OCI-LY7 (cell line): ENCODE measurements around the gene TMEM178B. TPM values are rescaled to one million over a fixed set of nuclear protein-coding genes. Genes with fewer than 3 reads are reported as not detected.

Experiments
- BruUV-seq: library from RNA; stranded (reverse); fragments of 400-500 nt; replicated peaks from 2 replicates; lab custom pipeline; 2021; lab: Mats Ljungman, UMichigan
- CTCF ChIA-PET: fragments of 300-600 bp; sonication (Branson Sonifier 250); formaldehyde crosslinking; loops from one replicate; lab custom pipeline; 2022; ENCODE audit warnings: antibody characterized with exemption; ENCODE audit not compliant: unreplicated experiment; lab: Charles Lee
- POLR2A ChIA-PET: fragments of 300-600 bp; sonication (Branson Sonifier 250); formaldehyde crosslinking; loops from one replicate; lab custom pipeline; 2022; ENCODE audit warnings: antibody characterized with exemption; lab: Charles Lee
- DNase-seq: peaks from one replicate; pipeline ENCODE4 v3.0.0-alpha.2; 2015; ENCODE audit warnings: low spot score
- H2AFZ ChIP-seq: fragments of 200-600 bp; sonication (generic), shearing (Covaris generic); 2 replicates; pipeline ENCODE4 v1.6.1; 2014; ENCODE audit warnings: mild to moderate bottlenecking, antibody characterized with exemption, low read length, moderate library complexity
- H3K27ac ChIP-seq: fragments of 200-600 bp; sonication (generic); 2 replicates; pipeline ENCODE4 v1.5.1; 2014; ENCODE audit warnings: mixed run types, low read depth, mild to moderate bottlenecking, moderate library complexity, low read length, inconsistent platforms; ENCODE audit not compliant: poor library complexity, severe bottlenecking
- H3K36me3 ChIP-seq: fragments of 200-600 bp; sonication (generic); 2 replicates; pipeline ENCODE4 v1.6.1; 2014; ENCODE audit warnings: mild to moderate bottlenecking, antibody characterized with exemption, low read length, moderate library complexity, mixed read lengths; ENCODE audit not compliant: insufficient read depth
- H3K4me1 ChIP-seq: fragments of 200-600 bp; sonication (generic); 2 replicates; pipeline ENCODE4 v1.5.1; 2014; ENCODE audit warnings: mild to moderate bottlenecking, low read length; ENCODE audit not compliant: insufficient read depth, poor library complexity, severe bottlenecking
- H3K4me2 ChIP-seq: fragments of 200-600 bp; sonication (generic); 2 replicates; pipeline ENCODE4 v1.6.1; 2014; ENCODE audit warnings: mild to moderate bottlenecking, low read length
- H3K4me3 ChIP-seq: fragments of 200-600 bp; sonication (generic); 2 replicates; pipeline ENCODE4 v1.5.1; 2014; ENCODE audit warnings: mild to moderate bottlenecking, low read depth, low read length; ENCODE audit not compliant: poor library complexity, severe bottlenecking
- H3K79me2 ChIP-seq: fragments of 200-600 bp; sonication (generic); 2 replicates; pipeline ENCODE4 v1.6.1; 2016; ENCODE audit warnings: low read depth, mild to moderate bottlenecking, low read length, moderate library complexity, mixed read lengths; ENCODE audit not compliant: insufficient read depth
- H3K9me2 ChIP-seq: fragments of 200-600 bp; sonication (generic); 2 replicates; pipeline ENCODE4 v1.6.1; 2016; ENCODE audit warnings: mild to moderate bottlenecking, low read length, mixed read lengths; ENCODE audit not compliant: insufficient read depth
- H3K9me3 ChIP-seq: fragments of 200-600 bp; sonication (generic); 2 replicates; pipeline ENCODE4 v1.6.1; 2014; ENCODE audit warnings: mild to moderate bottlenecking, mixed run types, low read length, mixed read lengths
- H4K20me1 ChIP-seq: fragments of 200-600 bp; sonication (generic); 2 replicates; pipeline ENCODE4 v1.6.1; 2014; ENCODE audit warnings: mild to moderate bottlenecking, antibody characterized with exemption, low read length, moderate library complexity, mixed read lengths; ENCODE audit not compliant: insufficient read depth
- EZH2phosphoT487 ChIP-seq: fragments of 200-600 bp; sonication (generic); IDR thresholded peaks from 2 replicates; pipeline ENCODE4 v1.6.1; 2018; ENCODE audit warnings: low read depth, borderline replicate concordance, mild to moderate bottlenecking, mixed run types, antibody characterized with exemption, low read length, moderate library complexity, mixed read lengths
- intact Hi-C: fragments of 100-400 bp; cut with micrococcal nuclease; formaldehyde crosslinking; loops from one replicate; pipeline ENCODE4 v1.10.0; 2022; ENCODE audit not compliant: unreplicated experiment
- total RNA-seq, 2 experiments: library from RNA; depleted of rRNA in 1 of 2; stranded (reverse); fragments of >200 nt in 1 of 2; shearing (Covaris generic) in 1 of 2; gene quantifications; 2 replicates each; pipeline ENCODE4 v1.2.3, GENCODE V29; 2014 to 2022
- TF ChIP-seq, protein P1 (sequence below): fragments of 200-600 bp; sonication (generic); conservative IDR thresholded peaks from 2 replicates; pipeline ENCODE4 v1.5.1; 2014; ENCODE audit warnings: mild to moderate bottlenecking, antibody characterized with exemption, low read length, moderate library complexity, mixed read lengths

Gene TMEM178B
- total RNA-seq, 2 experiments from 2014 or later: not detected

DNA sequence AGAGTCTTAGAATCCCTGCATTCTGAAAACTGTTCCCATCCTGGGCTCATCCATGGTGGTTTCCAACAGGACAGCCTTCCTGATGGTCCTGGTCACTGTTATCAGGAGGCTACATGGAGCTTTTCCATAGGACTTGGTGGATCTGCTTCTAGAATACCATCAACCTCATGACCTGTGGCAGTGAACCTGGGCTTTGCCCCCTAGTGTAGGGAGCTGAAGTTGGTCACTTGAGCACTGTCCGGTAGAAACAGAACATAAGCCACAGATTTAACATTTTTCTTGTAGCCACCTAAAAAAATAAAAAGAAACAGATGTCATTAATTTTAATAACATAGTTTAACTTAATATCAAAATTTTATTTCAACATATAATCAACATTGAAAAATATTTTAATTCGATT, 165.8 kb downstream of the TMEM178B start:
- Histone ChIP-seq H3K79me2 (no peaks in the 10 kb centered on the region), H3K4me1 (no peaks in the 10 kb centered on the region), H3K9me3 (no peaks in the 10 kb centered on the region), H4K20me1 (no peaks in the 10 kb centered on the region), H3K9me2 (no peaks in the 10 kb centered on the region), H3K36me3 (no peaks in the 10 kb centered on the region), H3K27ac (no peak overlapping the region), H2AFZ (no peak overlapping the region), H3K4me3 (no peak overlapping the region), H3K4me2 (no peak overlapping the region)
- no peak for TF ChIP-seq EZH2phosphoT487
- TF ChIP-seq, protein P1, sequence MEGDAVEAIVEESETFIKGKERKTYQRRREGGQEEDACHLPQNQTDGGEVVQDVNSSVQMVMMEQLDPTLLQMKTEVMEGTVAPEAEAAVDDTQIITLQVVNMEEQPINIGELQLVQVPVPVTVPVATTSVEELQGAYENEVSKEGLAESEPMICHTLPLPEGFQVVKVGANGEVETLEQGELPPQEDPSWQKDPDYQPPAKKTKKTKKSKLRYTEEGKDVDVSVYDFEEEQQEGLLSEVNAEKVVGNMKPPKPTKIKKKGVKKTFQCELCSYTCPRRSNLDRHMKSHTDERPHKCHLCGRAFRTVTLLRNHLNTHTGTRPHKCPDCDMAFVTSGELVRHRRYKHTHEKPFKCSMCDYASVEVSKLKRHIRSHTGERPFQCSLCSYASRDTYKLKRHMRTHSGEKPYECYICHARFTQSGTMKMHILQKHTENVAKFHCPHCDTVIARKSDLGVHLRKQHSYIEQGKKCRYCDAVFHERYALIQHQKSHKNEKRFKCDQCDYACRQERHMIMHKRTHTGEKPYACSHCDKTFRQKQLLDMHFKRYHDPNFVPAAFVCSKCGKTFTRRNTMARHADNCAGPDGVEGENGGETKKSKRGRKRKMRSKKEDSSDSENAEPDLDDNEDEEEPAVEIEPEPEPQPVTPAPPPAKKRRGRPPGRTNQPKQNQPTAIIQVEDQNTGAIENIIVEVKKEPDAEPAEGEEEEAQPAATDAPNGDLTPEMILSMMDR: no peak
- BruUV-seq: no TSS peak
- intact Hi-C loops: no loop called here
- DNase-seq: no peak
- CTCF ChIA-PET: no interaction called here
- POLR2A ChIA-PET: no interaction called here

DNA sequence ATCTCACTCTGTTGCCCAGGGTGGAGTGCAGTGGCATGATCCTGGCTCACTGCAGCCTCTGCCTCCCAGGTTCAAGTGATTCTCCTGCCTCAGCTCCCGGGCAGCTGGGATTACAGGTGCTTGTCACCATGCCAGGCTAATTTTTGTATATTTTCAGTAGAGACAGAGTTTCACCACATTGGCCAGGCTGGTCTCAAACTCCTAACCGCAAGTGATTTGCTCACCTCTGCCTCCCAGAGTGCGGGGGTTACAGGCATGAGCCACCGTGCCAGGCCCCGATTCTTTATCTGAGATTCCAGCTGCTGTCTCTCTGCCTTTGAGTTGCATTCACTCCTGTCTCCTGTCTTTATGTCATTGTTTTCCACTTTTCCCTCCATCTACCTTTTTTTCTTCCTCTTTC, 168.7 kb downstream of the TMEM178B start:
- no TSS peak for BruUV-seq
- ChIA-PET CTCF (no interaction called here), POLR2A (no interaction called here)
- intact Hi-C loops: no loop called here
- H3K27ac ChIP-seq: no peak overlapping the region
- H3K9me3 ChIP-seq: no peaks in the 10 kb centered on the region
- no peaks in the 10 kb centered on the region for H3K4me1 ChIP-seq
- no peaks in the 10 kb centered on the region for H4K20me1 ChIP-seq
- H3K4me2 ChIP-seq: no peak overlapping the region
- no peaks in the 10 kb centered on the region for H3K9me2 ChIP-seq
- H2AFZ ChIP-seq: no peak overlapping the region
- H3K36me3 ChIP-seq: no peaks in the 10 kb centered on the region
- no peak for DNase-seq
- H3K79me2 ChIP-seq: no peaks in the 10 kb centered on the region
- TF ChIP-seq, protein P1: no peak
- TF ChIP-seq EZH2phosphoT487: no peak
- H3K4me3 ChIP-seq: no peak overlapping the region

DNA sequence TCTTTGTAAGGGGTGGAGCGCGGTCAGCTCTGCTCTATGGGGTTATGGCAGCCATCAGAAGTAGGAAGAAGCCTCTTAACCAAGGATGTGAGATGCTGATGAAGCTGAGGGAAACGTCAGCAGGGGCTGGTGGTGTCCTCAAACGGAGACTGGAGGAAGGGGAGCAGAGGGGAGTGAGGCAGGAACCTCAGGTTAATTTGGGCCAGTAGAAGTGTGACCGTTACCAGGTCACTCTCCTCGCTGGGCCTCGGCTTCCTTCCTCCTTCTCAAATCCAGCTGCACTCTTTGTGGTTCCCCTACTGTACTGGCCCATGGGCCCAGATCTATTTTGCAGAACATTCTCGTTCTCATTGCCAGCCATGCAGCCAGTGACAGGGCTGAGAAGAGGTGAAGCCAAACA, 169.5 kb downstream of the TMEM178B start:
- BruUV-seq: no TSS peak
- intact Hi-C loops: no loop called here

More for the DNA sequence above, 169.5 kb downstream of the TMEM178B start:
- no peaks in the 10 kb centered on the region for H3K9me2 ChIP-seq
- H3K27ac ChIP-seq: no peak overlapping the region
- no peaks in the 10 kb centered on the region for H4K20me1 ChIP-seq
- H3K4me3 ChIP-seq: no peak overlapping the region
- no peaks in the 10 kb centered on the region for H3K4me1 ChIP-seq
- ChIA-PET POLR2A (no interaction called here), CTCF (no interaction called here)
- no peaks in the 10 kb centered on the region for H3K79me2 ChIP-seq
- TF ChIP-seq, protein P1: no peak
- no peak for TF ChIP-seq EZH2phosphoT487
- H2AFZ ChIP-seq: no peak overlapping the region
- no peak for DNase-seq
- no peaks in the 10 kb centered on the region for H3K9me3 ChIP-seq
- H3K36me3 ChIP-seq: no peaks in the 10 kb centered on the region
- H3K4me2 ChIP-seq: no peak overlapping the region
